LoVo (cell line): ENCODE data around the gene RALY.
A peak's percentile ranks its signal among the peaks of the same experiment; 100 is the strongest.
"Not testable (repeated sequence)": the region's sequence is repeated elsewhere in the genome, so short reads cannot be mapped to it uniquely, and the experiment has no call there.

ENCODE experiments used
- DNase-seq: peaks from one replicate; pipeline ENCODE4 v3.0.0-alpha.2; 2016; ENCODE audit warnings: low spot score

Gene RALY

GRCh38 chr20:34016736-34017135 is 23.0 kb downstream of the RALY start:
- no peak for DNase-seq

GRCh38 chr20:34017610-34018009 is 23.9 kb downstream of the RALY start:
- DNase-seq: no peak

GRCh38 chr20:34018166-34018565 is 24.5 kb downstream of the RALY start:
- DNase-seq: no peak

- peak; percentile 12 for DNase-seq
These were observed 28.6 kb downstream of the RALY start for GRCh38 chr20:34022151-34022838.

- no peak for DNase-seq
These were observed 29.1 kb downstream of the RALY start for GRCh38 chr20:34022839-34023234.

- DNase-seq: no peak
These were observed 30.4 kb downstream of the RALY start for GRCh38 chr20:34023937-34024722.

- DNase-seq: no peak
These were observed 31.1 kb downstream of the RALY start for GRCh38 chr20:34024723-34025351.

- DNase-seq: not testable (repeated sequence)
These were observed 34.3 kb downstream of the RALY start for GRCh38 chr20:34028013-34028412.

GRCh38 chr20:34029415-34029814 is 35.7 kb downstream of the RALY start:
- DNase-seq: no peak

GRCh38 chr20:34030456-34030855 is 36.7 kb downstream of the RALY start:
- DNase-seq: no peak

GRCh38 chr20:34033903-34034302 is 40.2 kb downstream of the RALY start:
- DNase-seq: no peak

- no peak for DNase-seq
These were observed 43.4 kb downstream of the RALY start for GRCh38 chr20:34037121-34037520.

- DNase-seq: no peak
These were observed 44.1 kb downstream of the RALY start for GRCh38 chr20:34037767-34038166.

GRCh38 chr20:34040300-34040995 is 46.7 kb downstream of the RALY start:
- no peak for DNase-seq

- DNase-seq: no peak
These were observed 47.5 kb downstream of the RALY start for GRCh38 chr20:34041226-34041625.

GRCh38 chr20:34042262-34042661 is 48.6 kb downstream of the RALY start:
- DNase-seq: no peak

GRCh38 chr20:34043025-34043424 is 49.3 kb downstream of the RALY start:
- no peak for DNase-seq

- no peak for DNase-seq
These were observed 51.6 kb downstream of the RALY start for GRCh38 chr20:34045294-34045693.

- no peak for DNase-seq
These were observed 52.4 kb downstream of the RALY start for GRCh38 chr20:34045930-34046725.

GRCh38 chr20:34047010-34047687 is 53.4 kb downstream of the RALY start:
- DNase-seq: no peak

GRCh38 chr20:34047917-34048316 is 54.2 kb downstream of the RALY start:
- no peak for DNase-seq
